AG08395 (cell line): ENCODE results near the gene PLIN3.
"Not testable (repeated sequence)": the region's sequence is repeated elsewhere in the genome, so short reads cannot be mapped to it uniquely, and the experiment has no call there.

Experiments used
- DNase-seq: peaks from one replicate; pipeline ENCODE4 v3.0.0; 2012; ENCODE audit warnings: mixed read lengths, low spot score

Gene PLIN3

DNA sequence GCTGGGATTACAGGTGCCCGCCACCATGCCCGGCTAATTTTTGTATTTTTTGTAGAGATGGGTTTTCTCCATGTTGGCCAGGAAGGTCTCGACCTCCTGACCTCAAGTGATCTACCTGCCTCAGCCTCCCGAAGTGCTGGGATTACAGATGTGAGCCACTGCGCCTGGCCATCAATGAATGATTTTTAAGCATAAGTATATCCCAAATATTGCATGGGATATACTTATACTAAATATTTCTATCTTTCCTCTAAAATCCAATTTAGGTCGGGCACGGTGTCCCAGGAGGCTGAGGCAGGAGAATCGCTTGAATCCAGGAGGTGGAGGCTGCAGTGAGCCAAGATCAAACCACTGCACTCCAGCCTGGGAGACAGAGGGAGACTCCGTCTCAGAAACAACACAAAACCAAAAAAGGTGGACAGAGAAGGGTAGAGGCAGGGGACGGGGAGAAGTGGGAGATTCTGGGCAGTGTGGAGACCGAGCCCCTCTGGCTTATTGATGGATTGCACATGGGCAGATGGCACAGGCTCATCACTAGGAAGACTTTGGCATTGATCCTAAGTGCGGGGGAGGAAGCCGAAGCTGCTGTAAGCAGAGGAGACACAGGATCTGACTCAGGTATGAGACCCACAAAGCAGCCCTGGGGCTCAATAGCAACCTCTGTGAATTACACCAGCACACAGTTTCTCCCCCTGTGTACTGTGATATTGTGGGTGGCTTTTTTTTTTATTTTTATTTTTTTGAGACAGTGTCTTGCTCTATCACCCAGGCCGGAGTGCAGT is 21.8 kb upstream of the PLIN3 start:
- DNase-seq, result peak; percentile 50

DNA sequence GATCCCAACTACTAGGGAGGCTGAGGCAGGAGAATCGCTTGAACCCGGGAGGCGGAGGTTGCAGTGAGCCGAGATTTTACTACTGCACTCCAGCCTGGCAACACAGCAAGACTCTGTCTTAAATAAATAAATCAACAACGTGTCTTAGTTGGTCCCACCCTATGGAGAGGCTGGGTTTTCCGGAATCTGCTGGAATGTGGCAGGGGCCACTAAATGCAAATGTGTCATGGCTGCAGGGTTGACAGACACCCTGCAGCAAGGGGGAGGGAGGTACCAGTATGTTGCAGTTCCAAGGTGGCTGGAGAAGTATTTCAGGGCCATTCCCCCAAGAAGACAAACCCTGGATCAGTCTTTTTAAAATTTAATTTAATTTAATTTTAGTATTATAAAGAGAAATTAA is 20.3 kb upstream of the PLIN3 start:
- not testable (repeated sequence) for DNase-seq

DNA sequence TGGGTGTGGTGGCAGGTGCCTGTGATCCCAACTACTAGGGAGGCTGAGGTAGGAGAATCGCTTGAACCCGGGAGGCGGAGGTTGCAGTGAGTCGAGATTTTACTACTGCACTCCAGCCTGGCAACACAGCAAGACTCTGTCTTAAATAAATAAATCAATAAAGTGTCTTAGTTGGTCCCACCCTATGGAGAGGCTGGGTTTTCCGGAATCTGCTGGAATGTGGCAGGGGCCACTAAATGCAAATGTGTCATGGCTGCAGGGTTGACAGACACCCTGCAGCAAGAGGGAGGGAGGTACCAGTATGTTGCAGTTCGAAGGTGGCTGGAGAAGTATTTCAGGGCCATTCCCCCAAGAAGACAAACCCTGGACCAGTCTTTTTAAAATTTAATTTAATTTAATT is 17.5 kb upstream of the PLIN3 start:
- not testable (repeated sequence) for DNase-seq

DNA sequence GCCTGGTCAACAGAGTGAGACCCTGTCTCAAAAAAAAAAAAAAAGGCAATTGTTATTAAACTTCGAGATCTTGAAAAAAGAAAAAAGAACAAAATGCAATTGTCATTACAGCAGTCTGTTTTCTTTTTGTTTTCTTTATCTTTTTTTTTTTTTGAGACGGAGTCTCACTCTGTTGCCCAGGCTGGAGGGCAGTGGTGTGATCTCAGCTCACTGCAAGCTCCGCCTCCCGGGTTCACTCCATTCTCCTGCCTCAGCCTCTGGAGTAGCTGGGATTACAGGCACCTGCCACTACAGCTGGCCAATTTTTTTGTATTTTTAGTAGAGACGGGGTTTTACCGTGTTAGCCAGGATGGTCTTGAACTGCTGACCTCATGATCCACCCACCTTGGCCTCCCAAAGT is 15.4 kb upstream of the PLIN3 start:
- not testable (repeated sequence) for DNase-seq

DNA sequence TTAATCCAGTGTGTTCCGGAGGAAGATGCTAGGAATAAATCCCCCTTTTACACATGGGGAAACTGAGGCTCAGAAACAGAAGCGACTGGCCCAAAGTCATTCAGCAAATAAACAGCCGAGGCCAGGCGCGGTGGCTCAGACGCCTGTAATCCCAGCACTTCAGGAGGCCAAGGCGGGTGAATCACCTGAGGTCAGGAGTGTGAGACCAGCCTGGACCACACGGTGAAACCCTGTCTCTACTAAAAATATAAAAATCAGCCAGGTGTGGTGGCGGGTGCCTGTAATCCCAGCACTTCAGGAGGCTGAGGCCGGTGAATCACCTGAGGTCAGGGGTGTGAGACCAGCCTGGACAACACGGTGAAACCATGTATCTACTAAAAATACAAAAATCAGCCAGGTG is 11.6 kb upstream of the PLIN3 start:
- no peak for DNase-seq

DNA sequence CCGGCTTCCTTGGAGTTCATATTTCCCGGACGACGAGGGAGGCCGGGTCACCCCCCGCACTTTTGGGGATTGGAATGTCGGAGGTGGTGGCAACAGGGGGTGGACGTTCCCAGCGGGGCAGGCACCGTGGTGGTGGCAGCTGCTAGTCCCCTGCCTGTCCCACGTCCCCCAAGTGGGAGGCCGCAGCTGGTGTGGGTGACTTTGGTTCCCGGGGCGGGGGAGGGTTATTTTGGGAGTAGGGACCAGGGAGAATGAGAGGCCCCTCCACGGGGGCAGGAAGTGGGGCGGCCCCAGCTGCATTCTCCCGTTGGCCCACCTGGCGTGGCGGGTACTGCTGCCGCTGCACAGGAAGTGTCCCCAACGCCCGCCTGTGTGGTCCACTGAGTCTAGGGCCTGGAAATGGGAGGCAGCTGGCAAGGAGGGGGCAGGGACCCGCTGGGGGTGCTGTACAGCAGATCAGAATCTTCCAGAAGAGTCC is 11.1 kb upstream of the PLIN3 start:
- no peak for DNase-seq

DNA sequence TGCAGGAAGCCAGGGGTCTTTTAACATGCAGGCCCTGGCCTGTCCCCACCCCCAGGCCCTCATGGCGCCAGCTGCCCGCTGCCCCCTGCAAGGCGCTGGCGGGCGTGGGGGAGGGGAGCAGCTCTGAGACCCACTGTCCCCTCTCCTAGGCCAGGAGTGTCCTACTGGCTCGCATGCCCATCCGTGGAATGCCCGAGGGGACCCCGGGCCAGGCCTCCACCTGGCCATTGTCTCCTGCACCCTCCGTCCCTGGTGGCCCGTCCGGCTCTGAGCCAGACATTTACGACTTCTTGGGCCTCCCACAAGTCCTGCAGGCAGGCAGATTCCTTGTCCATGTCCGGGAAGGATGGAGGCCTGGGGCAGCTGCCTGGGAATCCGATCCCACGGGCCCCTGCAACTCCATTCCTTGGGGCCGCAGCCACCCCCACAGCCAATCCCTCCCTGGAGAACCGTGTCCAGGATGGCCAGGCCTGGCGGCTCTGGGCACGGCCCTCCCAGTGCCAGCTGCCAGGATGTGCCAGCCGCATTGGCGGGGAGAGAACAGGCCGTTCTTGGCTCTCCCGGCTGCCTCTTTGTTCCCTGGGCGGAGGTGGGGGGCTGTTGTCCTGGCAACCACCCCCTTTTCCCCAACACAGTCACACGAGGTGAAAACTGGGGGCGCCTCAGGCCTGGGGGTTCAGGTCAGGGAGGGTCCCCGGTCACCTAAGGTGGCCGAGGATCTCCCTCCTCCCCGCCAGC is 10.5 kb upstream of the PLIN3 start:
- no peak for DNase-seq

DNA sequence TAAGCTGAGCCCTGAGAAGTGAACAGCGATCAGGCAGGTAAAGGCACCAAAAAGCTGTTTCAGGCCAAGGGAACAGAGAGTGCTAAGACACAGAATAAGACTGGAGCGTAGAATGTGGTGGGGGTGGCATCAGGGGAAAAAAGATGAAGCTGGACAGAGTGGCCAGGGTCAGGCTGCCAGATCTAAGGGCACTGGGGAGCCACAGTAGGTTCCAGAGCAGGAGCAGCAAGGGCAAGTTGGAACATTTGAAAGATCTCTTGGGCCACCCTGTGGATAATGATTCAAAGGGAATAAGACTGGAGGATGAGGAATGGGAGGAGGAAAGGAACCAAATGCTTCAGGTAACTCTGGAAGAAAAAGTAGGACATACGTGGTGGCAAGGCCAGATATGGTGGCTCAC is 6.5 kb upstream of the PLIN3 start:
- no peak for DNase-seq

DNA sequence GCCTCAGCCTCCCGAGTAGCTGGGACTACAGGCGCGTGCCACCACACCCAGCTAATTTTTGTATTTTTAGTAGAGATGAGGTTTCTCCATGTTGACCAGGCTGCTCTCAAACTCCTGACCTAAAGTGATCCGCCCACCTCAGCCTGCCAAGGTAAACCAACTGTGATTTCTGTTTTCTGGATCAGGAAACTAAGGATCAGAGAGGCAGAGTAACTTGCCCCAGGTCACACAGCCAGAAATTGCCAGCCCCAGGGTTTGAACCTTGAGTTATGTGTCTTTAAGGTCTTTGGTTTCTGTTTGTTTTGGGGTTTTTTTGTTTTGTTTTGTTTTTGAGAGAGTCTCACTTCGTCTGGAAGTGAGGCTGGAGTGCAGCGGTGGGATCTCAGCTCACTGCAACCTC is 4.2 kb upstream of the PLIN3 start:
- no peak for DNase-seq

DNA sequence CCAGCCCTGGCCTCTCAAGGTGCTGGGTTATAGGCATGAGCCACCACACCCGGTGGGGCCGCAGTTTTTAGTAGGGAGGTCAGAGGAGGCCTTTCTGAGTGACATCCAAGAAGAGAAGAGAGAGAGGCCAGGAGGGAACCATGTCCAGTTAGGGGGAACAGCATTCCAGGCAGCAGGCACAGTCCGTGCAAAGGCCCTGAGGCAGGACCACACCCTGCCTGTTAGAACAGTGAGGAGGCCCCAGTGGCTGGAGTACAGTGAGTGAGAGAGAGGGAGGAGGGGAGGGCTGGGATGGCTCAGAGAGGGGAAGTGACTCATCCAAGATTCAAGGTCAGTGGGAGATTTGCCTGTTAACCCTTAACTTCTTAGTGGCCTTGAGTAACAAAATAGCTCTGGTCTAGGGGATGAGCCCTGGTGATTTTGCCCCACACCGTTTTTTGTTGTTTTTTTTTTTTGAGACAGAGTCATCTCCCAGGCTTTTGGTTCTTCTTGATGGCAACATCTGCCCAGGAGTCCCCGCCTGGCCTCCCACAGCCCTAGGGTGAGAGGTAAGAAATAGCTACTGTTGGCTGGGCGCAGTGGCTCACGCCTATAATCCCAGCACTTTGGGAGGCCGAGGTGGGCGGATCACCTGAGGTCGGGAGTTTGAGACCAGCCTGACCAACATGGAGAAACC is 2.7 kb upstream of the PLIN3 start:
- DNase-seq, result peak; percentile 86

DNA sequence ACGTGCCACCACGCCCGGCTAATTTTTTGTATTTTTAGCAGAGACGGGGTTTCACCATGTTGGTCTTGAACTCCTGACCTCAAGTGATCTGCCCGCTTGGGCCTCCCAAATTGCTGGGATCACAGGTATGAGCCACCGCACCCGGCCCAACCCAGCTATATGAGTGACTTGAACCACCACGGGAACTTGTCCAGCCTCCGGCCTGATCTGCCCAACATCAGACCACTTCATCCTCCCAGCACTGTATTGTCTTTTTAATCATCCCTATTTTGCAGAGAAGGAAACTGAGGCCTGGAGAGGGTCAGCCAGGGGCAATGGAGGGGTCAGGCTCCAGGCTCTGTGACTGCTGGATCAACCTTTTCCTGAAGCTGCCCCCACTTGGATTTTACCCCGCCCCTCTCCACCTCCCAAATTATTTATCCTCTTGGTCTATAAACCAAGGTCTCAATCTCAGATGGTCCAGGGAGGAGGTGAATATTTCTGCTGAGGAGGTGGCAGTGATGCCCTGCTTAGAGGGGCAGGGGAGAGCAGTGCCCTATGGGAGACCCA is 893 bp upstream of the PLIN3 start:
- no peak for DNase-seq

DNA sequence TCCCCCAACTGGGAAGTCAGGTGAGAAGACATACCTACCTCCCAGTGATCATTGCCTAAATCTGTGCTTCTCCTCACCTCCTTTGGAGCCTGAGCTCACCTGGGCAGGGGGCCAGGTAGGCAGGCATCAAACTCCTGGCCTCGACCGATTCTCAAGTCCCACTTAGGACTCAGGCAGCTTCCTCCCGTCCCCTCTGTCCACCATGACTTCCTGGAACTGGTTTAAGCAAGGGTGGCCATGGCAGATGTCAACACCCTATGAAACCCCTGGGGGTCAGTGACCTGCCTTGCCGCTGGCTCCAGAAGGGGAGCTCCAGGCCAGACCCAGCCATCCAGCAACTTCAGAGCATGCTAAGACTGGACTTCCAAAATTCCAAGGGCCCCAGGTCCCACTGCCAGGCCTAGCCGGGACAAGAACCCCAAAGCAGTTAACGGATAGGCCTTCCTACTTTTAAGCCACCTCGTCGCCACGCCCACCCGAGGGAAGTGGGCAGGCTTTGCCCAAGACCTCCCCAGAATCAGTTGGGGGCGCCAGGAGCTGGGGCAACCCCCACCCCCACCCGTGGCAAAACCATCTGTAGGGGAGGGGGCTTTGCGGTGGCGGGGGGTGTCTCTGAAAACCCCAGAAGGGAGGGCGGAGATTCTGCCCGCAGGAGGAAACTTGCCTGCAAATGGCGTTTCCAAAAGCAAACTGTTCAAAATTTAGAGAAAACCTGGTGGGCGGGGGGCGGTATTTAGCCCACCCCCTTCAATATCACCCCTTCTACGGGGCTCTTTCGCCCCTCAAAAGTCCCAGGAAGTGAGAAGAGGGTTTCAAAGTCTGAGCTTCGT is 657 bp downstream of the PLIN3 start:
- DNase-seq, result peak; percentile 52

DNA sequence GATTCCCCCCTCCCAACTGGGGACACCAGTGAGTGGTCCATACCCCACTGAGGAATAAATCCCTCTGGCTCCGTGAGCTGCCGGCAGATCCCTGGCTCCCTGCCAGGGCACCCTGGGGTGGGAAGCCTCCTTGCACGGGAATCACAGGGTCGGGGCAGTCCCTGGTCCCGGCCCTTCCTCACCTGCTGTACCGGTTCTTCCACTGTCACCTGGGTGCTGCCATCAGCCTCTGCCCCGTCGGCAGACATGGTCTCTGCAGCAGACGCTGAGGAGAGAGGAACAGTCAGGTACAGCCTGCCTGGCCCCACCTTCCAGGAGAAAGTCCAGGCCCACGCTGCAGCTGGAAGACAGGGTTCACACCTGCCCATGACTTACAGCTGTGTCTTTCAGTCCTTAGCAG is 6.3 kb downstream of the PLIN3 start:
- no peak for DNase-seq

DNA sequence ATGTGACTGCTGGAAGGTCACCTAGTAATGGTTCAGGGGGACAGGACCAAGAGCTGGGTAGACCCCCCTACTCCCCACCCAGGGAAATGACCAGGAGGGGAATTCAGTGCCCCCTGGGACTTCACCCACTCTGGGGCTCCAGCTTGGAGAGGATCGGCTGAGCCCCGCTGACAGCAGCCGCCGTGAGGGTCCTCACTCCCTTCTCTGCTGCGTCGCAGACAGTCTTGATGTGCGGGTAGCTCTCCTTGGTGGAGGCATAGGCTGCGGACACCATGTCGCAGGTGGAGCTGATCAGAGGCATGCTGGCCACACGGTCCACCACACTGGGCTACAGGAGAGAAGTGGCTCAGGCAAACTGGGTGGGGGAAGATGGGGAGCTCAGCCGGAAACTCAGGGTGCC is 7.8 kb downstream of the PLIN3 start:
- no peak for DNase-seq

DNA sequence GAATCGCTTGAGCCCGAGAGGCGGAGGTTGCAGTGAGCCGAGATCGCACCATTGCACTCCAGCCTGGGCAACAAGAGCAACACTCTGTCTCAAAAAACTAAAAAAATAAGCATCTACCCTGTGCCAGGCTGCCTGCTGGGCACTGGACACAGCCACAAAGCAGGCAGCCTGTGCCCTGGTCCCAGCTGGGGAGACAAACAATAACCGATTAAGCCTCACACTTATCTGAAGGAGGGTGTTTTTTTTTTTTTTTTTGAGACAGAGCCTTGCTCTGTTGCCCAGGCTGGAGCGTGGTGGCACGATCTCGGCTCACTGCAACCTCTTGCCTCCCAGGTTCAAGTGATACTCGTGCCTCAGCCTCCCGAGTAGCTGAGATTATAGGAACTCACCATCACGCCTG is 11.0 kb downstream of the PLIN3 start:
- DNase-seq, result not testable (repeated sequence)

DNA sequence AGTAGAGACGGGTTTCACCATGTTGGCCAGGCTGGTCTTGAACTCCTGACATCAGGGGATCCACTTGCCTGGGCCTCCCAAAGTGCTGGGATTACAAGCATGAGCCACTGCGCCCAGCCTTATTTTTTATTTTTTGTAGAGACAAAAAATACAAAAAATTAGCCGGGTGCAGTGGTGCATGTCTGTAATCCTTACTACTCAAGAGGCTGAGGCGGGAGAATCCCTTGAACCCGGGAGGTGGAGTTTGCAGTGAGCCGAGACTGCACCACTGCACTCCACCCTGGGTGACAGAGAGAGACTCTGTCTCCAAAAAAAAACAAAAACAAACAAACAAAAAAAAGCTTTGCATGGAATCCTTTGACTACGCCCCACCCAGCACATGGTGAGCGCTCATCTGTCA is 14.0 kb downstream of the PLIN3 start:
- not testable (repeated sequence) for DNase-seq

DNA sequence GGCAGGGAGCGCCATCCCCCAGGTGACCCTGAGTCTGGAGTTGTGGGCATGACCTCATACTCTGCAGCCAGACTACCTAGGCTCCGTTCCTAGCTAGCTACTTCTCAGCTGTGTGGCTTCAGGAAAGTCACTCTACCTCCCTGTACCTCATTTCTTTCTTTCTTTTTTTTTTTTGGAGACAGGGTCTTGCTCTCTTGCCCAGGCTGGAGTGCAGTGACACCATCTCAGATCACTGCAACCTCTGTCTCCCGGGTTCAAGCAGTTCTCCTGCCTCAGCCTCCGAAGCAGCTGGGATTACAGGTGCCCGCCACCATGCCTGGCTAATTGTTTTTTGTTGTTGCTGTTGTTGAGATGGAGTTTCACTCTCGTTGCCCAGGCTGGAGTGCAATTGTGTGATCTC is 15.0 kb downstream of the PLIN3 start:
- no peak for DNase-seq

DNA sequence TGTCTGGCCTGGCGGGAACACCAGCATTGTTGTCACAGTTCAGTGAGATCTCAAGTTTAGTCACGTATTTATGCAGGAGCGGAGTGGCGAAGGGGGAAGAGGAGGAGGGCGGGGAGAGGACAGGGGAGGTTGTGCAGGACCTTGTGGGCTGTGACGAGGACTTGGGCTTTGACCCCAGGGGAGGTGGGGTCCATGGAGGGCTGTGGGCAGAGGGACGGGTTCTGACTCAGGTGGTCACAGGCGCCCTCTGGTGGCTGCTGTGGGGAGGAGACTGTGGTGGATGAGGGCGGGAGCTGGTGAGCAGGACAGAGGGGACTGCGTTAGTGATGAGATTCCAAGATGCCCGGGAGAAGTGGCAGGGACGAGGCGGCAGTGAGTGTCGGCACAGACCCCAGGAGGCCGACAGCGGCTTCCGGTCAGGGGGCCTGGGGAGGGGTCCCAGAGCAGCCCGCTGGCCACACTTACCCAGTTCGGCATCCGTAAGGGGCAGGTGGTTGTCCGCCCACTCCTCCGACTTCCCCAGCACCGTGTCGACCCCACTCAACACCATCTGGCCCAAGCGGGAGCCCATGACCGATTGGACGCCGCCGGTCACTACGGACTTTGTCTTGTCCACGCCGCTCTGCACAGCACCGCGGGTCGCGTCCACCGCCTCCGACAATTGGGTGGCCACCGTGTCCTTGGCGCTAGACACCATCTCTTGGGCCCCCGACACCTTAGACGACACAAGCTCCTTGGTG is 15.7 kb downstream of the PLIN3 start:
- DNase-seq, result peak; percentile 66

DNA sequence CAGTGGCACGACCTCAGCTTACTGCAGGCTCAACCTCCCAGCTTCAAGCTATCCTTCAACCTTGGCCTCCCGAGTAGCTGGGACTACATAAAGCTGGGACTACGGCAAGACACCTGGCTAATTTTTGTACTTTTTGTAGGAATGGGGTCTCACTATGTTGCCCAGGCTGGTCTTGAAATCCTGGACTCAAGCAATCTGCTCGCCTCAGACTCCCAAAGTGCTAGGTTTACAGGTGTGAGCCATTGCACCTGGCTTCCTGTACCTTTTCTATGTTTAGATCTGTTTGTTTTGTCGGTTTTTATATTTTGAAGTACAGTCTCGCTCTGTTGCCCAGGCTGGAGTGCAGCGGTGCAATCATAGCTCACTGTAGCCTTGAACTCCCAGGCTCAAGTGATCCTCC is 18.4 kb downstream of the PLIN3 start:
- no peak for DNase-seq

DNA sequence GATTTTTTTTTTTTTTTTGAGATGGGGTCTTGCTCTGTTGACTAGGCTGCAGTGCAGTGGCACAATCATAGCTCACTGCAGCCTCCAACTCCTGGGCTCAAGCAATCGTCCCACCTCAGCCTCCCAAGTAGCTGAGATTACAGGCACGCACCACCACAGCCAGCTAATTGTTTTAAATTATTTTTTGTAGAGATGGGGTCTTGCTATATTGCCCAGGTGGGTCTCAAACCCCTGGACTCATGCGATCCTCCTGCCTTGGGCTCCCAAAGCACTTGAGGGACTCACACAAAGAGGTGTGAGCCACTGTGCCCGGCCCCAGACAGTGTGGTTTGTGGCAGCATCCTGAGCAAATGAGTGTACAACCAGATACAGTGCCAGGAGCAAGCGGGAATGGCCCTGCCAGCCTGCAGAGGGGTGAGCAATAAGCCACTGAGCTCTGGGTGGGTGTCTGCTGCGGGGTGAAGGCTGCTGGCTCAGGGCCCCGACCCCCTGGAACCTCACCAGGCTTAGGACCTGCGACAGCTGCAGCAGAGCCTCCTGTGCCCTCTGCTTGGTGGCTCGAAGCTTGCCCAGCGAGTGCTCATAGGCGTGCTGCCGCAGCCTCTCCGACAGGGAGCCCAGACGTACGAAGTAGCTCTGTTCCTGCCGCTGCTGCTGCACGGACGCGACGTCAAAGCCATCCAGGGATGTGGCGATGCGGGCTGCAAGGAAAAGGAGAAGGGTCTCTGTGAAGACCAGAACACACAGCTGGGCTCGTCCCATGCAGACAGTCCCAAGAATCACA is 20.1 kb downstream of the PLIN3 start:
- no peak for DNase-seq
